GM23248 (cell line): Measurements from ENCODE around the gene ANKEF1.

Source experiments
- EZH2 ChIP-seq: fragments of 200-600 bp; sonication (generic); IDR thresholded peaks from 2 replicates; pipeline ENCODE4 v1.6.1; 2018; ENCODE audit warnings: antibody characterized with exemption, mild to moderate bottlenecking; ENCODE audit not compliant: insufficient read depth, poor library complexity, severe bottlenecking
- EZH2phosphoT487 ChIP-seq: fragments of 200-600 bp; sonication (generic); IDR thresholded peaks from 2 replicates; pipeline ENCODE4 v1.6.1; 2018; ENCODE audit warnings: antibody characterized with exemption, moderate library complexity, mild to moderate bottlenecking, low read depth; ENCODE audit not compliant: insufficient read depth

DNA sequence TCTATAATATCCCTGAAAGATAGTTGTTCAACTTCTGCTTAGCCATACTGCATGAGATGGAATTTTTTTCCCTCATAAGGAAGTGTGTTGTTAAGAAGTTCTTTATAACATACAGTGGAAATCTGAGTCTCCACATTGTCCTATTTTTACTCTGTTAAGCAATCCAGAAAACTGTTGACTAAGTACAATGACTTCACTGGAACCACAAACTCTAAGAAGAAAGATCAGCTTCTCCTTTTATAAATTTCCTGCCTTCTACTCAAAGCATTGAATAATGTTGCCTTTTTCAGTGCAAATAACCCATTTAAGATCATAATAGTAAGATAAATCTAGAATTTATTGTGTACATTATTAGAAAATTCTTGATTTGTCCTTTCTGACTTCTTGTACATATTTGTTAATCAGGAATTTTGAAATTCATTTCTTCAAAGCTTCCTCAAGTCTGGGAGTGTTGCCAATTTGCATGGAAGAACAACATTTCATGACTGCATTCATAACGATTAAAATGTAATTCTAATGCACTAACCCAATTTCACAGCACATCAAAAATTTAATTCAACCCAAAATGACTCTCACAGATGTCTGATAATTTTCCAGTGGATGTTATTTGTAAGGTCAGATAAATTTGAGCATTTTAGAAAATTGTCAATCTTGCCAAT, 45.6 kb upstream of the ANKEF1 start:
- TF ChIP-seq EZH2phosphoT487, result no peak
- no peak for TF ChIP-seq EZH2
